GM12801 (cell line): ENCODE data around the gene RAD54L.

ENCODE experiments used
- CTCF ChIP-seq: IDR thresholded peaks from one replicate; pipeline ENCODE4 v1.5.1; 2011; ENCODE audit warnings: control low read depth; ENCODE audit not compliant: insufficient read length; ENCODE audit errors: extremely low read depth

Gene RAD54L

DNA sequence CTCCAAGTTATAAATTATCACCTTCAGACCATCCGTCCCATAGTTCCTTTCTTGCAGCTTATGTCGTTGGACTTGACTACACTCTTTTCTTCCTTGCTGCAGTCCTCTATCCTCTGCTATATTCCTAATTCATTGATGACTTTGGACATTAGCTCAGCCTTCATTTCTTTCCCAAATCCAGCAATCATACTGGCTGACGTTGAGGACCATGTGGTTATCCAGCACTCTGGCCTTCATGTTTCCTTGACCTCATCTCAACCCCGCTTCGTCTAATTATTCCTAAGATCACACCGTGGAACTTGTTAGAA, 27.4 kb downstream of the RAD54L start:
- no peak for TF ChIP-seq CTCF

- no peak for TF ChIP-seq CTCF
These were observed 30.3 kb downstream of the RAD54L start for GRCh38 chr1:46277658-46278373.

DNA sequence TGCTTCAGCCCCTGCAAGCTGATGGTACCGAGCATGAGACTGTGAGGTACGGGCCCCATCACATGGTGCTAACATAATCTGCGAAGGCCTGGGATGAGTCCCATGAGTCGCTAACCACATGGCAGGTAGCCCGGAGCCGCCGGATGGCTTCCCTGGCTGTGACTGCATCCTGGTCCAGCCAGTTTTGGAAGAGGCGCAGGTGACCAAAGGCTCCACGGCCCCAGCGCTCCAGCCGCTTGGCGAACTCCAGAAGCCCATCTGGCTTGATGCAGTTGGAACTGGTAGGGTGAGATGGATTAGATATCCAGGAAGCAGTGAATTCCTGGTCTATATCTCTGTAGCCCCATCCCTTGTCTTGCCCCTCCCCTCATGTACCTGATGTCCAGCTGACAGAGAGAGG, 31.2 kb downstream of the RAD54L start:
- TF ChIP-seq CTCF: no peak

- TF ChIP-seq CTCF: no peak
These were observed 32.5 kb downstream of the RAD54L start for GRCh38 chr1:46280092-46280491.

DNA sequence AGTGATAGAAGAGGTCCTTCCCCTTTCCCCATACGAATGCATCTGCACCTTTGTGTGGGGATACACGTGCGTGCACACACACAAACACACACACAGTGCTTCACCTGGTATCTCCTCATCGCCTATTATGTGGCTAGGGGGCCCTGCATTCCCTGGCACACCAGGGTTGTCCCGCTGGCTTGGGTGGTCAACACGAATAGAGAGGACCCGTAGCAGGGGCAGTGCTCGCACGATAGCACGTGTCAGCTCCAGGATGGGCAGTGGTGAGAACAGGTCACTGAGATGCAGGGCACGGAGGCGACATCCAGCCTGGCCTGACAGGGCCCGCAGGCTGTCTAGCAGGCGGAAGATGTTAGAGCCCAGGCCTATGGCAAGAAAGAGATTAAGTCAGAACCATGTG, 33.5 kb downstream of the RAD54L start:
- TF ChIP-seq CTCF: no peak

DNA sequence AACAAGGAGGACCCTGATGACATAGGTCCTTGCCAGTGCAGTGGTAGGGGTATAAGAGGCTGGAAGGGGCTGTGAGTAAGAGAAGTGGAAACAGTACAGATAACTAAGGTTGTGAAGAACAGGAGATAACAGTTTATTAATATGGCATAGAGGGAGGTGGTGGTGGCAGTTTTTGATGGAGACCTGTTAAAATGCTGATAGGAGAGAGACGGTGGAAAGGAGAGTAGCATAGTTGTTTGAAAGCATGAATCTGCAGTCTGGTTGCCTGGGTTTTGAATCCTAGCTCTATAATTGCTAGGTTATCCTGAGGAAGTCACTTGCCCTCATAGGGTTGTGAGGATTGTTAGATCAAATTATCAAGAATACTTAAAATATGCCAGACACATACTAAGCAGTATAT, 36.5 kb downstream of the RAD54L start:
- no peak for TF ChIP-seq CTCF

GRCh38 chr1:46284597-46285564, 37.3 kb downstream of the RAD54L start:
- TF ChIP-seq CTCF: no peak
